ENCODE measurements around the gene SLC8A1.

SLC8A1 gene

DNA sequence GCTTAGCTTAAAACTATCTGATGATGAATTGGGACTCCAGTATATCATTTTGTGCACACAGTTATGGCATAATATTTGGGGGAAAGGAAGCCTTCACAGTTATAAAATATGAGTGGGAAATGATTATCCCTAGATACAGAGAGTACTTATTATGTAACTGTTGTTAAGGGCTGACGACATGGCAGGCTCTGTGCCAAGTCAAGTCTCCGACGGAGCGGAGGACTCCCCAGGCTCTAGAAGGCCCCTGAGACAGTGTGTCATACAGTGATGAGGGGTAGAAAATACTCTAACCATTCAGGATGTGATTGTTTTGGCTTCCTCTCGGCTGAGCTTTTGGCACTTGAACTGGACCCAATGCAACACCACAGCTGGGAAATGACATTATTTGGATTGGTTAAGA is 211.8 kb downstream of the SLC8A1 start:
- Histone ChIP-seq H3K4me3 (ENCODE audit: low read depth, low read length) (no peak overlapping the region), H3K36me3 (ENCODE audit: control insufficient read depth, insufficient read depth, low read length) (no peaks in the 10 kb centered on the region), H3K4me1 (ENCODE audit: control insufficient read depth, insufficient read depth, low read length) (peaks cover 5% of the 10 kb centered on the region), H3K9ac (ENCODE audit: low read depth, low read length) (no peak overlapping the region), H3K27me3 (ENCODE audit: control insufficient read depth, insufficient read depth, low read length) (no peaks in the 10 kb centered on the region), H3K9me3 (ENCODE audit: control insufficient read depth, insufficient read depth, low read length) (no peaks in the 10 kb centered on the region)

GRCh38 chr2:40230707-40231432 is 221.0 kb downstream of the SLC8A1 start:
- no peaks in the 10 kb centered on the region for H3K36me3 ChIP-seq (ENCODE audit: control insufficient read depth, insufficient read depth, low read length)
- no peaks in the 10 kb centered on the region for H3K27me3 ChIP-seq (ENCODE audit: control insufficient read depth, insufficient read depth, low read length)
- peaks cover under 1% of the 10 kb centered on the region for H3K4me1 ChIP-seq (ENCODE audit: control insufficient read depth, insufficient read depth, low read length)
- no peak overlapping the region for H3K9ac ChIP-seq (ENCODE audit: low read depth, low read length)
- no peaks in the 10 kb centered on the region for H3K9me3 ChIP-seq (ENCODE audit: control insufficient read depth, insufficient read depth, low read length)
- H3K4me3 ChIP-seq (ENCODE audit: low read depth, low read length): no peak overlapping the region

DNA sequence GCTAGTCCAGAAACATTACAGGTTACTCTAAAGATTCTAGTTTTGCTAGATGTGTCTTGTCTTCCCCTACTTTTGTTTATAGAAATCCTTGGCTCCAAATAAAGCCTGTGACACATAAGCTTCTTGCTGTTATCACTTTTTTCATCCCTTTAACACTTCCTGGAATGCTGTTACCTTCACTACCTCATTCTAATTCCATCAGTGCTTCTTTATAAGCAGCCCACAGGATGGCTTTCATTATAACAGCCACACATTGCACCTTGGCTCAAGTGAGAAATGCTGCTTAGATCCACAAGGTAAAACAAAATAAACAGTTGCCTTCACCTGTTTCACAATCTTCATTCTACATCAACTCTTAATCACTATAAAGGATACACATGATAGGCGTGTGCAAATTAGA is 221.7 kb downstream of the SLC8A1 start:
- Histone ChIP-seq H3K4me3 (ENCODE audit: low read depth, low read length) (no peak overlapping the region), H3K4me1 (ENCODE audit: control insufficient read depth, insufficient read depth, low read length) (peaks cover 5% of the 10 kb centered on the region)

DNA sequence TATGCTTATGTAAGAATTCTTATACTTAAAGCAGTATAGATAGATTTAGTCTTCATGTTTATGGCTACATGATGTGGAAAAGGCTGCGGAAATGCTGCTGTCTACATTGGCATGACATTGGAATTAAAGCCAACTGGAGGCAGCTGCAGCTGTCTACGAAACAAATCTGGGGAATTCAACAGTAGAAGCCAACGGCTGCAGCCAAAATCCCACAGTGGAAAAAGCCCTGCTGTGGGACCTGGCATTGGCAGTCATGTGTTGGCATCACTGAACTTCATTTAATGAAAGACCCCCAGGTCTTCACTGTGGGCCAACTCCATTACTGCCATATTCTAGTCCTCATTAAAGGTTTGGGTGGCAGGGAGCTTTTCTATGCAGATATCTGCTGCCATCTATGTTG is 223.6 kb downstream of the SLC8A1 start:
- no peak overlapping the region for H3K4me3 ChIP-seq (ENCODE audit: low read depth, low read length)
- H3K27me3 ChIP-seq (ENCODE audit: control insufficient read depth, insufficient read depth, low read length): no peaks in the 10 kb centered on the region
- H3K9me3 ChIP-seq (ENCODE audit: control insufficient read depth, insufficient read depth, low read length): no peaks in the 10 kb centered on the region
- no peak overlapping the region for H3K9ac ChIP-seq (ENCODE audit: low read depth, low read length)
- H3K36me3 ChIP-seq (ENCODE audit: control insufficient read depth, insufficient read depth, low read length): no peaks in the 10 kb centered on the region
- peaks cover 5% of the 10 kb centered on the region for H3K4me1 ChIP-seq (ENCODE audit: control insufficient read depth, insufficient read depth, low read length)

More for the DNA sequence above, 221.7 kb downstream of the SLC8A1 start:
- H3K36me3 ChIP-seq (ENCODE audit: control insufficient read depth, insufficient read depth, low read length): no peaks in the 10 kb centered on the region
- no peaks in the 10 kb centered on the region for H3K9me3 ChIP-seq (ENCODE audit: control insufficient read depth, insufficient read depth, low read length)
- H3K27me3 ChIP-seq (ENCODE audit: control insufficient read depth, insufficient read depth, low read length): no peaks in the 10 kb centered on the region
- no peak overlapping the region for H3K9ac ChIP-seq (ENCODE audit: low read depth, low read length)

DNA sequence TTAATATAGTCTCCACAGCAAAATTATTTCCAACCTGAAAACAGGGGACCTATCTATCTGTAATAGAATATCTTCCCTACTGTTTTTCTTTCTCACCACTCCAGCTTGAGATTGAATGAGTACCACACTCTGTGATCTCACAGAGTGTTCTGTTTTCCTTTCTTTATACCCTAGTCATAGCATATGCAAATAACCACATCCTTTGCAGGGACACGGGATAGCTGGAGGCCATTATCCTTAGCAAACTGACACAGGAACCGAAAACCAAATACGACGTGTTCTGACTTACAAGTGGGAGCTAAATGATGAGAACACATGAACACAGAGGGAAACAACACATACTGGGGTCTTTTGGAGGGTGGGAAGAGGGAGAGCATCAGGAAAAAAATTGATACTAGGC is 224.7 kb downstream of the SLC8A1 start:
- peaks cover 5% of the 10 kb centered on the region for H3K4me1 ChIP-seq (ENCODE audit: control insufficient read depth, insufficient read depth, low read length)
- no peaks in the 10 kb centered on the region for H3K27me3 ChIP-seq (ENCODE audit: control insufficient read depth, insufficient read depth, low read length)
- no peak overlapping the region for H3K4me3 ChIP-seq (ENCODE audit: low read depth, low read length)
- no peaks in the 10 kb centered on the region for H3K36me3 ChIP-seq (ENCODE audit: control insufficient read depth, insufficient read depth, low read length)
- H3K9ac ChIP-seq (ENCODE audit: low read depth, low read length): no peak overlapping the region
- no peaks in the 10 kb centered on the region for H3K9me3 ChIP-seq (ENCODE audit: control insufficient read depth, insufficient read depth, low read length)

GRCh38 chr2:40226637-40227036 is 225.3 kb downstream of the SLC8A1 start:
- Histone ChIP-seq H3K4me1 (ENCODE audit: control insufficient read depth, insufficient read depth, low read length) (peaks cover 5% of the 10 kb centered on the region), H3K4me3 (ENCODE audit: low read depth, low read length) (no peak overlapping the region), H3K9me3 (ENCODE audit: control insufficient read depth, insufficient read depth, low read length) (no peaks in the 10 kb centered on the region), H3K27me3 (ENCODE audit: control insufficient read depth, insufficient read depth, low read length) (no peaks in the 10 kb centered on the region), H3K9ac (ENCODE audit: low read depth, low read length) (no peak overlapping the region), H3K36me3 (ENCODE audit: control insufficient read depth, insufficient read depth, low read length) (no peaks in the 10 kb centered on the region)

DNA sequence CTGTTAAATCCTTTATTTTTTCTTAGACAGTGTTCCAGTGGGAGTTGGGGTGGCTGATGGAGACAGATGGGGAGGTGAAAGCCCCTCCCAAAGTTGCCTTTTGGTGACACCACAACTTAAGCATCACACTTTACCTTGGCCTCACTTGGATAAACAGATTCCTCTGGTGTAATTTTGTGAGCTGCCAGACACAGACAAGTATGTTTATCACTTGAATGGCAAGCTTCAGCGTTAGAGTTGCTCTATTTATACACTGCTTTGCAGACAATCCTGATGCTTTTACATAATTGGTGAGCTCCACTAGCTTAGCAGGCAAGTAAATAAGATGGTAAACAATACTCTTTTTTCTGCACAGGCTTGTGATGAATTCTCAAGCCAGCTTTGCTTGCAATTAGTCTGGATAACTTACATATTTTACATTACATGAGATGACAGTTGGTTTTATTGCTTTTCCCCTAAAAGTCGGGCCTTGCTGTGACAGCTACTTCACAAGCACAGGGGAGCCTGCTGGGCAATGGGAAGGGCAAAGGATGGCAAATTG is 226.2 kb downstream of the SLC8A1 start:
- no peak overlapping the region for H3K9ac ChIP-seq (ENCODE audit: low read depth, low read length)
- H3K4me3 ChIP-seq (ENCODE audit: low read depth, low read length): no peak overlapping the region
- H3K27me3 ChIP-seq (ENCODE audit: control insufficient read depth, insufficient read depth, low read length): no peaks in the 10 kb centered on the region
- H3K36me3 ChIP-seq (ENCODE audit: control insufficient read depth, insufficient read depth, low read length): no peaks in the 10 kb centered on the region
- peaks cover 5% of the 10 kb centered on the region for H3K4me1 ChIP-seq (ENCODE audit: control insufficient read depth, insufficient read depth, low read length)
- H3K9me3 ChIP-seq (ENCODE audit: control insufficient read depth, insufficient read depth, low read length): no peaks in the 10 kb centered on the region

DNA sequence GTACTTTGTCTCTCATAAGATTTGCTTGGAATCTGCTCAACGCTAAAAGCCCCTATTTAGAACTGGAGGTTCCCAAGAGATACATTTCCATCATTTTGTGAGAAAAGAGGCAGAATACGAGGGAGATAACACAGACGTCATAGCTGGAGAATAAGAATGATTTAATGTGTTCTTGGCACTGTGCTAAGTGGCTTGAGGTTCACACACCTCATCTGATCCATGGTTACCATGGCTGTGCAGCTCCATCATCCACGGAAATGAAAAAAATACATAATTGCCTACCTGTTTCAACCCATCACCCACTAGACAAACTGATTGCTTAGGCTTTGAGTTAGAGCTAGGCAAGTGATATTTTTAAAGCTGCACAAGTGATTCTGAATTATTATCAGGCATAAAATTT is 227.6 kb downstream of the SLC8A1 start:
- H3K27me3 ChIP-seq (ENCODE audit: control insufficient read depth, insufficient read depth, low read length): no peaks in the 10 kb centered on the region
- H3K4me1 ChIP-seq (ENCODE audit: control insufficient read depth, insufficient read depth, low read length): peaks cover 5% of the 10 kb centered on the region
- no peak overlapping the region for H3K9ac ChIP-seq (ENCODE audit: low read depth, low read length)
- no peak overlapping the region for H3K4me3 ChIP-seq (ENCODE audit: low read depth, low read length)
- no peaks in the 10 kb centered on the region for H3K9me3 ChIP-seq (ENCODE audit: control insufficient read depth, insufficient read depth, low read length)
- H3K36me3 ChIP-seq (ENCODE audit: control insufficient read depth, insufficient read depth, low read length): no peaks in the 10 kb centered on the region

GRCh38 chr2:40220177-40220925 is 231.5 kb downstream of the SLC8A1 start:
- Histone ChIP-seq H3K4me1 (ENCODE audit: control insufficient read depth, insufficient read depth, low read length) (no peaks in the 10 kb centered on the region), H3K9me3 (ENCODE audit: control insufficient read depth, insufficient read depth, low read length) (no peaks in the 10 kb centered on the region), H3K36me3 (ENCODE audit: control insufficient read depth, insufficient read depth, low read length) (no peaks in the 10 kb centered on the region), H3K4me3 (ENCODE audit: low read depth, low read length) (no peak overlapping the region), H3K9ac (ENCODE audit: low read depth, low read length) (no peak overlapping the region), H3K27me3 (ENCODE audit: control insufficient read depth, insufficient read depth, low read length) (no peaks in the 10 kb centered on the region)

DNA sequence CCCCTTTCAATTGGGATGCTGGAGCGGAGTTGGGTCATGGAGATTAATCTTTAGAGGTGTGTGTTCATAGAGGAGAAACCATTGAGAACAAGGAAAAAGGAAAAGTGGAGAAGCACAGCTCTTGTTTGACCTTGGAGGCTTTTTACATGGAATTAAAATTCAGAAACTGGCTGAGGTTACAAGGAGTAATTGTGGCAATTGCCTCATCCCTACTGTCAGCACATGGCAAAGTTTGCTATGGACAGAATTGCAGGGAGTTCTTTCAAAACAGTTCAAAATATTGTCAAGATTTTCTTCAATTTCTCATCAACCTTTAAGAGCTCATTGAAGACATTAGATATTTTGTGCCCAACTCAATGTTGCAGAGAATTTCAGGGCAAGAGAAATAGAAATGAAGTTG is 232.7 kb downstream of the SLC8A1 start:
- Histone ChIP-seq H3K4me3 (ENCODE audit: low read depth, low read length) (no peak overlapping the region), H3K36me3 (ENCODE audit: control insufficient read depth, insufficient read depth, low read length) (no peaks in the 10 kb centered on the region), H3K4me1 (ENCODE audit: control insufficient read depth, insufficient read depth, low read length) (no peaks in the 10 kb centered on the region), H3K9me3 (ENCODE audit: control insufficient read depth, insufficient read depth, low read length) (no peaks in the 10 kb centered on the region), H3K9ac (ENCODE audit: low read depth, low read length) (no peak overlapping the region), H3K27me3 (ENCODE audit: control insufficient read depth, insufficient read depth, low read length) (no peaks in the 10 kb centered on the region)

DNA sequence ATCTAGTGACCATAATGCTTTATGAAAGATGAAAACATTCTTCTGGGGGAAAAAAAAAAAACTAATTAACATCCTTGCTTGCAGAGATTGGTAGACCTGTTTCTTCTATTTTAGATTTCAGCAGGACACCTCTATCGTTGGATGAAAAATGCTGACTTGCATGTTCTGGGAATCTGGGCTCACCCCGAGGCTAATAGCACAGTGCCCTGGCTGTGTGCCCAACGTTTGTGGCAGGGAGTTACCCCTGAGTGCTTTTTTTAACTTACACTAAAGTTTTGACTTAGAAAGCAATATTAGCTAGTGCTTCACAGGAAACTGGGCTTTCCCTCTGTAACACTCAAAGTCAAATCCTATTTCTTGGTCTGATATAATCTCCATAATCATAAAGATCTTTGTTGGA is 233.2 kb downstream of the SLC8A1 start:
- no peaks in the 10 kb centered on the region for H3K4me1 ChIP-seq (ENCODE audit: control insufficient read depth, insufficient read depth, low read length)
- H3K36me3 ChIP-seq (ENCODE audit: control insufficient read depth, insufficient read depth, low read length): no peaks in the 10 kb centered on the region
- no peaks in the 10 kb centered on the region for H3K27me3 ChIP-seq (ENCODE audit: control insufficient read depth, insufficient read depth, low read length)
- no peaks in the 10 kb centered on the region for H3K9me3 ChIP-seq (ENCODE audit: control insufficient read depth, insufficient read depth, low read length)
- no peak overlapping the region for H3K4me3 ChIP-seq (ENCODE audit: low read depth, low read length)
- H3K9ac ChIP-seq (ENCODE audit: low read depth, low read length): no peak overlapping the region

DNA sequence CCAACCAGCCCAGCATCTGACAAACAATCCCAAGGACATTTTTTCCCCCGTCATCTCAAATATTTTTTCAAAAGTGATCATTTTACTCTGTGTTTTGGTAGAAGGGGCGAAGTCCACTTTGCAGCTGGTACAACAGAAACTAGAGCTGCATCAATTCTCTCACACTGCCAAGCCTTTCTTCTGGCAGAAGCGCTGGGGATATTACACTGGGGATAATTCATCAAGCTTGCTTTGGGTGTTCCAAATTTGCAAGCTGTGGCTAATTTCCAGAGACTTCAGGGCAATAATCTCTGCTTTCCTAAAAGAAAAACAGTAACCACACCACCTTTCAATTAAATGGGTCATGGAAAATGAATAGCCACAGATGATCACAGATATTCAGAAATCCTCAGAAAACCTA is 238.3 kb downstream of the SLC8A1 start:
- H3K27me3 ChIP-seq (ENCODE audit: control insufficient read depth, insufficient read depth, low read length): no peaks in the 10 kb centered on the region
- H3K4me3 ChIP-seq (ENCODE audit: low read depth, low read length): no peak overlapping the region
- H3K4me1 ChIP-seq (ENCODE audit: control insufficient read depth, insufficient read depth, low read length): peaks cover 9% of the 10 kb centered on the region
- H3K36me3 ChIP-seq (ENCODE audit: control insufficient read depth, insufficient read depth, low read length): no peaks in the 10 kb centered on the region
- H3K9me3 ChIP-seq (ENCODE audit: control insufficient read depth, insufficient read depth, low read length): no peaks in the 10 kb centered on the region
- H3K9ac ChIP-seq (ENCODE audit: low read depth, low read length): no peak overlapping the region
